Activated B cell treated with CpG ODN at 0.5 μM for 24 hours (primary cell): ENCODE measurements around the gene MGAT1. TPM values are rescaled to one million over a fixed set of nuclear protein-coding genes. Genes with fewer than 3 reads are reported as not detected.

ENCODE experiments used
- ATAC-seq: fragments of 200-7000 bp; cut with Tn5 transposase; one replicate; pipeline ENCODE4 v1.10.0; 2021; ENCODE audit warnings: low read depth, mild to moderate bottlenecking, moderate library complexity
- CTCF ChIA-PET: fragments of 350-600 bp; sonication (Branson Sonifier 250); formaldehyde crosslinking; loops from one replicate; lab custom pipeline; 2021; ENCODE audit warnings: antibody characterized with exemption; lab: Charles Lee
- POLR2A ChIA-PET: fragments of 350-600 bp; sonication (Branson Sonifier 250); formaldehyde crosslinking; loops from one replicate; lab custom pipeline; 2021; ENCODE audit warnings: antibody characterized with exemption; lab: Charles Lee
- DNase-seq: peaks from one replicate; pipeline ENCODE4 v3.0.0; 2022
- H3K27ac Mint-ChIP-seq: one replicate; pipeline ENCODE4 v1.8.0; 2020; ENCODE audit warnings: mixed read lengths
- H3K27me3 Mint-ChIP-seq: one replicate; pipeline ENCODE4 v1.8.0; 2021; ENCODE audit warnings: mixed read lengths
- H3K36me3 Mint-ChIP-seq: one replicate; pipeline ENCODE4 v1.8.0; 2021; ENCODE audit warnings: low read depth, mixed read lengths
- H3K4me1 Mint-ChIP-seq: one replicate; pipeline ENCODE4 v1.8.0; 2021; ENCODE audit warnings: mixed read lengths
- H3K4me3 Mint-ChIP-seq: one replicate; pipeline ENCODE4 v1.8.0; 2020; ENCODE audit warnings: mild to moderate bottlenecking, mixed read lengths
- H3K9me3 Mint-ChIP-seq: one replicate; pipeline ENCODE4 v1.8.0; 2020; ENCODE audit warnings: mixed read lengths
- intact Hi-C: fragments of 100-400 bp; cut with micrococcal nuclease; formaldehyde crosslinking; loops from one replicate; pipeline ENCODE4 v1.15.1; 2024
- total RNA-seq: library from RNA; stranded (reverse); gene quantifications from 2 replicates; pipeline ENCODE4 v1.2.3, GENCODE V29; 2022
- TF ChIP-seq, protein P1 (sequence below): fragments of 200-600 bp; IDR thresholded peaks from one replicate; pipeline ENCODE4 v1.8.0; 2022; ENCODE audit warnings: antibody characterized with exemption, mild to moderate bottlenecking

MGAT1 gene
- total RNA-seq, 1 donor from 2014 or later = 74.5 TPM

DNA sequence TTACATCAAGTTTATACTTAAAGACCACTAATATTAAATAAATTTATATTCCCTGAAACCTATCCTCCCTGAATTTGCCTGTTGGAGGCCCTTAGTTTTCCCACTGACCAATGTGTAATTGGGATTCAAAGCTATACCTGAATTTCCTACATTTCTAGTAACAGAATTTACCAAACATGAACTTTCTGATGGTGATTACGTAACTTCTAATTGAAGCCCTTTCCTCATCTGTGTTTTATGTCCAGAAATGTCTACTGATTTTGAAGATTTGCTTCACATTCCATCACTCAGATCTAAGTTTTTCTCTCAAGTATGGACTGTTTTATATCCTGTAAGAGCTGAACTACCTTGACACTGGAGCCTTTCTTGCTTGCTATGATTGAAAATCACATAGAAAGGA, 45.7 kb upstream of the MGAT1 start:
- DNase-seq (no peak), ATAC-seq (no peak)
- no peaks in the 10 kb centered on the region for H3K27me3 Mint-ChIP-seq
- H3K36me3 Mint-ChIP-seq = peaks cover 65% of the 10 kb centered on the region
- H3K9me3 Mint-ChIP-seq = peaks cover 3% of the 10 kb centered on the region
- H3K4me3 Mint-ChIP-seq = no peak overlapping the region
- no peaks in the 10 kb centered on the region for H3K4me1 Mint-ChIP-seq
- ChIA-PET CTCF (no interaction called here), POLR2A (interaction anchor here (2.7 kb wide), 1 partner anchor 16 kb away, joined by 11 read pairs; no protein-coding TSS in a partner anchor)
- no peak overlapping the region for H3K27ac Mint-ChIP-seq
- TF ChIP-seq, protein P1, sequence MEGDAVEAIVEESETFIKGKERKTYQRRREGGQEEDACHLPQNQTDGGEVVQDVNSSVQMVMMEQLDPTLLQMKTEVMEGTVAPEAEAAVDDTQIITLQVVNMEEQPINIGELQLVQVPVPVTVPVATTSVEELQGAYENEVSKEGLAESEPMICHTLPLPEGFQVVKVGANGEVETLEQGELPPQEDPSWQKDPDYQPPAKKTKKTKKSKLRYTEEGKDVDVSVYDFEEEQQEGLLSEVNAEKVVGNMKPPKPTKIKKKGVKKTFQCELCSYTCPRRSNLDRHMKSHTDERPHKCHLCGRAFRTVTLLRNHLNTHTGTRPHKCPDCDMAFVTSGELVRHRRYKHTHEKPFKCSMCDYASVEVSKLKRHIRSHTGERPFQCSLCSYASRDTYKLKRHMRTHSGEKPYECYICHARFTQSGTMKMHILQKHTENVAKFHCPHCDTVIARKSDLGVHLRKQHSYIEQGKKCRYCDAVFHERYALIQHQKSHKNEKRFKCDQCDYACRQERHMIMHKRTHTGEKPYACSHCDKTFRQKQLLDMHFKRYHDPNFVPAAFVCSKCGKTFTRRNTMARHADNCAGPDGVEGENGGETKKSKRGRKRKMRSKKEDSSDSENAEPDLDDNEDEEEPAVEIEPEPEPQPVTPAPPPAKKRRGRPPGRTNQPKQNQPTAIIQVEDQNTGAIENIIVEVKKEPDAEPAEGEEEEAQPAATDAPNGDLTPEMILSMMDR = no peak
- intact Hi-C loops = no loop called here

DNA sequence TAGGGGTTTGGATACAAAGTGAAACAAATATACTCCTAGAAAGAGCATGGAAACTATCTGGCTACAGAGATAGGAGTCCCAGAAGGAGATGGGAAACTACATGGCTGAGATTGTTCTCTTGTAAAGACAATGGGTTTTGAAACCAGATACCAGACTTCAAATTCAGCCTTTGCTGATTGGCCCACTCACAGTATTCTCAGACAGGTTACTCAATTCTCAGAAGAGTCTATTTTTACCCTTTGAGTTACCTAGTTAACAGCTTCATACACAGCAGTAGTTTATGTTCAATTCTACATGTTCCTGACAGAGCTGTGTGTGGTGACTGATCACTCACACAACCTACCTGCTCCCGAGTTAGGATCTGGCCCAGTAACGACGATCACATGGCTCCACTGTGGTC, 44.4 kb upstream of the MGAT1 start:
- intact Hi-C loops = no loop called here
- Mint-ChIP-seq H3K9me3 (peaks cover 3% of the 10 kb centered on the region), H3K4me3 (no peak overlapping the region), H3K27me3 (no peaks in the 10 kb centered on the region), H3K27ac (no peak overlapping the region), H3K36me3 (peaks cover 58% of the 10 kb centered on the region), H3K4me1 (no peaks in the 10 kb centered on the region)
- ATAC-seq = no peak
- TF ChIP-seq, protein P1 = no peak
- ChIA-PET CTCF (no interaction called here), POLR2A (no interaction called here)
- DNase-seq = no peak

DNA sequence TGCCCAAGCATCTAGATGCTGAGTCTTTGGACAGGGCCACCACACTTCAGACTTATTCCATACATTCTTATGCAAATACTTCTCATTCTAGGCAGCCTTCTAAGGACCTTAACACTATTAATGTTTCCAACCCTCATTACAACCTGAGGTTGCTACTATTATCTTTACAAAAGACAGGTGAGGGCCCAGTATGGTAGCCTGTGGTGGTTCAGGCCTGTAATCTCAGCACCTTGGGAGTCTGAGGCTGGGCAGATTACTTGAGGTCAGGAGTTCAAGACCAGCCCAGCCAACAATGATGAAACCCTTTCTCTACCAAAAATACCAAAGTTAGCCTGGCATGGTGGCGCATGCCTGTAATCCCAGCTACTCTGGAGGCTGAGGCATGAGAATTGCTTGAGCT, 42.3 kb upstream of the MGAT1 start:
- intact Hi-C loops = no loop called here
- no peak overlapping the region for H3K27ac Mint-ChIP-seq

DNA sequence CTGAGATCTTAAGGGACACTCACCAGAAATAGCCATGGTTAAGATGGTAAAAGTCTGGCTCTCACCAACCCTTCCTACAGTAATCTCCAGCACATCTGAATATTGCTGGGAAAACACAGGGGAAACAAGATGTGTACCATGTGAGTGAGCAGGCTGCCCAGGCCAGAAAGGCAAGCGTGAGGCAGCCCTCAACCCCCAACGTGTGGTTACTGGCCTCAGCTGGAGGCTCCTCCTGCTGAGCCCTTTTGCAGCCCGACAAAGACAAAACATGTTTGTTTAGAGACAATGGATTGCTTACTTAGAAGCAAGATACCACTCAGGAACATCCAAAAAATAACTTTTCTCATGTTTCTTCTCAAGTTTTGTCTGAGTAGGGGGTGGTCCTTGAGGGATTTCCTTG, 41.8 kb upstream of the MGAT1 start:
- TF ChIP-seq, protein P1 = no peak
- CTCF ChIA-PET = no interaction called here
- H3K36me3 Mint-ChIP-seq = peaks cover 34% of the 10 kb centered on the region
- H3K27me3 Mint-ChIP-seq = no peaks in the 10 kb centered on the region
- intact Hi-C loops = no loop called here
- H3K27ac Mint-ChIP-seq = no peak overlapping the region
- no peak overlapping the region for H3K4me3 Mint-ChIP-seq
- DNase-seq (no peak), ATAC-seq (no peak)
- no peaks in the 10 kb centered on the region for H3K4me1 Mint-ChIP-seq
- POLR2A ChIA-PET = interaction anchor here (0.7 kb wide), 1 partner anchor 136 kb away, joined by 7 read pairs; no protein-coding TSS in a partner anchor
- H3K9me3 Mint-ChIP-seq = no peaks in the 10 kb centered on the region

More for the DNA sequence above, 42.3 kb upstream of the MGAT1 start:
- ATAC-seq (no peak), DNase-seq (no peak)
- ChIA-PET CTCF (no interaction called here), POLR2A (interaction anchor here (0.7 kb wide), 1 partner anchor 137 kb away, joined by 7 read pairs; no protein-coding TSS in a partner anchor)
- H3K36me3 Mint-ChIP-seq = peaks cover 38% of the 10 kb centered on the region
- H3K9me3 Mint-ChIP-seq = no peaks in the 10 kb centered on the region
- H3K4me1 Mint-ChIP-seq = no peaks in the 10 kb centered on the region
- no peak overlapping the region for H3K4me3 Mint-ChIP-seq
- no peaks in the 10 kb centered on the region for H3K27me3 Mint-ChIP-seq
- TF ChIP-seq, protein P1 = no peak

DNA sequence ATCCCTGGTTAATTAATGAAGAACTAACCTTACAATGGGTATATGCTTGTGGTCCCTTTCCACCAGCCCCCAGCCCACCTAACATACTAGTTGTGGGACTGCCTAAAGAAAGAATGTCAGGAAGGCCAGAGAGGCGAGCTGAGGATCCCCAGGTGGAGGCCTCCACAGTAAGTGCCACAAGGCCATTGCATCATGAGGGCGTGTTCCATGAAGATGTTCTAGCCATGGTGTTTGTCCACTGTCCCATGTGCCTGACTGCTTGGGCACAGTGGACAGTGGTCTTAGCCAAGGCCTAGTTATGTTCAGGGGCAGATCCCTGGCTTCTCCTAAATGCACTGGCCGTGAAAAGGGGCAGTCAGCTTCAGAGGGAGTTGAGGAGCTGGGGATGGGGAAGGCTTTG, 37.3 kb upstream of the MGAT1 start:
- CTCF ChIA-PET = no interaction called here
- Mint-ChIP-seq H3K27ac (no peak overlapping the region), H3K27me3 (no peaks in the 10 kb centered on the region), H3K4me1 (peaks cover 4% of the 10 kb centered on the region), H3K4me3 (no peak overlapping the region), H3K9me3 (no peaks in the 10 kb centered on the region), H3K36me3 (peaks cover 34% of the 10 kb centered on the region)
- intact Hi-C loops = no loop called here
- POLR2A ChIA-PET = no interaction called here
- TF ChIP-seq, protein P1 = no peak
- DNase-seq = no peak
- ATAC-seq = no peak
